Activated naive CD4-positive, alpha-beta T cell treated with anti-CD3 and anti-CD28 coated beads, Interleukin-2, amount 50 U/mL, for 24 hours (primary cell): ENCODE results near the gene MKKS.
"Not testable (repeated sequence)": the region's sequence is repeated elsewhere in the genome, so short reads cannot be mapped to it uniquely, and the experiment has no call there.

Experiments used
- H3K27ac Mint-ChIP-seq: one replicate; pipeline ENCODE4 v1.8.0; 2021; ENCODE audit warnings: mild to moderate bottlenecking, mixed read lengths
- H3K27me3 Mint-ChIP-seq: one replicate; pipeline ENCODE4 v1.8.0; 2021; ENCODE audit warnings: mixed read lengths
- H3K36me3 Mint-ChIP-seq: one replicate; pipeline ENCODE4 v1.8.0; 2021; ENCODE audit warnings: mixed read lengths
- H3K4me1 Mint-ChIP-seq: one replicate; pipeline ENCODE4 v1.8.0; 2021; ENCODE audit warnings: mixed read lengths
- H3K4me3 Mint-ChIP-seq: one replicate; pipeline ENCODE4 v1.8.0; 2021; ENCODE audit warnings: mild to moderate bottlenecking, mixed read lengths
- H3K9me3 Mint-ChIP-seq: one replicate; pipeline ENCODE4 v1.8.0; 2021; ENCODE audit warnings: mixed read lengths

MKKS gene

DNA sequence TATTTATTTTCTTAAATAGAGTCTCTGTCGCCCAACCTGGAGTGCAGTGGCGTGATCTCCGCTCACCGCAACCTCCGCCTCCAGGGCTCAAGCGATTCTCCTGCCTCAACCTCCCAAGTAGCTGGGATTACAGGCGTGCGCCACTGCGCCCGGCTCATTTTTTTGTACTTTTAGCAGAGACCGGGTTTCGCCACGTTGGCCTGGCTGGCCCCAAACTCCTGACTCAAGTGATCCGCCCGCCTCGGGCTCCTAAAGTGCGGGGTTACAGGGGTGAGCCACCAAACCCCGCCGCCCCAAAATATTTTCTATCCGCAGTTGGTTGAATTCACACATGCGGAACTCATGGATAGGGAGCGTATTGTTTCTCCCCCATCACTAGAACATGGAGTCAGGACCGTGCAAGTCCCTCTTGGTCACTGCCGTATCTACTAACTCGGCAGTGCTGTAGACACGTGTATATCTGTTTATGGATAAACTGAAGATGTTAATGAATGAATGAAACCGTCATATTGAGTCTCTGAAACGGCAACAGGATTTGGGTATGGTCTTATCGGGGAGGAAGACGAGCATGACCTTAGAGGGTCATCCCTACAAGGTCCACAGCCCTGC, 904 bp downstream of the MKKS start:
- Mint-ChIP-seq H3K27ac (peak overlapping the region; percentile 90), H3K27me3 (no peaks in the 10 kb centered on the region), H3K4me1 (peaks cover 56% of the 10 kb centered on the region), H3K4me3 (peak overlapping the region; percentile 94), H3K9me3 (no peaks in the 10 kb centered on the region), H3K36me3 (peaks cover 2% of the 10 kb centered on the region)

DNA sequence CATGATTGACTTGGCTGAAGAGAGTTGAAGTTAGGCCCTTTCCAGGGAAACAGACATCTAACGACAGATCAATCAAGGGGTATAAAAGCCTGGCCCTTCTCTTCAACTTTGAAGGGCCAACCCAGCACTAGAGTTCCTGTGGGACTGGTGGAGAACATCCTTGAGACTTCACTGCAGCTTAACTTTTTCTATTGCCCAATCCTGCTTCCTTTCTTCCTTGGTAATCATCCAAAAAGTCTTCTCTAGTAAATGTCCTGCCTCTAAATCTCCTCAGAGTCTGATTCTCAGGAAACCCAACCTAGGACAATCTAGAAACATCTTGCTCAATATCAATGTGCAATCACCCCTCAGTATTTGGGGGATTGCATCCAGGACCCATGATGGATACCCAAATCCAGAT, 1.9 kb downstream of the MKKS start:
- no peaks in the 10 kb centered on the region for H3K9me3 Mint-ChIP-seq
- no peaks in the 10 kb centered on the region for H3K27me3 Mint-ChIP-seq
- peak overlapping the region; percentile 11 for H3K4me3 Mint-ChIP-seq
- peaks cover 2% of the 10 kb centered on the region for H3K36me3 Mint-ChIP-seq
- H3K4me1 Mint-ChIP-seq: peaks cover 61% of the 10 kb centered on the region
- H3K27ac Mint-ChIP-seq: no peak overlapping the region

DNA sequence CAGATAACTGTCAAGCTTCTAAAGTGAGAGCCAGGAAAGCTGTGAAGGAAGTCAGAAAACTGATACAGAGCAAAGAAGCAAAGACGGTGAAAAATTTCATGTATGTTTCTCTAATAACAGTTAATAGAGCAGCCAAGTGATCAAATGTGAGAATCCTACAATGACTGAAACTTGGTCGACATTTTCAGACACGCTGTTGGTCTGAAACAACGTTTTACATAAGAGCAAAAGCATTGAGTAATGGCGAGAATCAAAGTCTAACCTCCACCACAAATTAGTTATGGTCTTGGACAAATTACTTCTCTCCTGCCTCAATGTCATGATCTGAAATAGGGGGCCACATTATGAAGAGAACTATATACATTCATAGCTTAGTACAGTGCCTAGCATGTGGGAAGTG, 3.3 kb downstream of the MKKS start:
- no peaks in the 10 kb centered on the region for H3K9me3 Mint-ChIP-seq

DNA sequence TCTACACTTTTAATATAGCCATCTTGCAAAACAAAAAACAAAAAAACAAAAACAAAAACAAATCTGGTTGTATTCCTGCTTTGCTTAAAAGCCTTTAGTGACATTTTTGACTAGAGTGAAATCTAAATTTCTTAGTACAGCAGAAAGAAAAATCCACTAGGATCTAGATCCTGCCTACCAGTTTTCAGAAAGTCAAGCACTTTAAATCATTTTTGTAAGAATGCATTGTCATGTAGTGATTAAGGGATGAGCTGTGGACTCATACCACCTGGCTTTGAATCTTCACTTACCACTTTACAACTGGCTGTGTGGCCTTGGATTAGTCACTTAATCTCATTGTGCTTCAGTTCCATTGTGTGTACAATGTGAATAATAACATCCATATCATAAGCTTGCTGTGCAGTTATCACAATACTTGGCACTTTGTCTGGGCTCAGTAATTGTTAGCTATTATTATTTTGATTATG, 4.0 kb downstream of the MKKS start:
- Mint-ChIP-seq H3K9me3 (no peaks in the 10 kb centered on the region), H3K27me3 (no peaks in the 10 kb centered on the region), H3K4me3 (no peak overlapping the region), H3K36me3 (peaks cover 3% of the 10 kb centered on the region), H3K4me1 (peaks cover 63% of the 10 kb centered on the region), H3K27ac (peak overlapping the region; percentile 79)

More for the DNA sequence above, 3.3 kb downstream of the MKKS start:
- Mint-ChIP-seq H3K27me3 (no peaks in the 10 kb centered on the region), H3K4me3 (no peak overlapping the region), H3K36me3 (peaks cover 3% of the 10 kb centered on the region), H3K27ac (no peak overlapping the region), H3K4me1 (peaks cover 67% of the 10 kb centered on the region)

DNA sequence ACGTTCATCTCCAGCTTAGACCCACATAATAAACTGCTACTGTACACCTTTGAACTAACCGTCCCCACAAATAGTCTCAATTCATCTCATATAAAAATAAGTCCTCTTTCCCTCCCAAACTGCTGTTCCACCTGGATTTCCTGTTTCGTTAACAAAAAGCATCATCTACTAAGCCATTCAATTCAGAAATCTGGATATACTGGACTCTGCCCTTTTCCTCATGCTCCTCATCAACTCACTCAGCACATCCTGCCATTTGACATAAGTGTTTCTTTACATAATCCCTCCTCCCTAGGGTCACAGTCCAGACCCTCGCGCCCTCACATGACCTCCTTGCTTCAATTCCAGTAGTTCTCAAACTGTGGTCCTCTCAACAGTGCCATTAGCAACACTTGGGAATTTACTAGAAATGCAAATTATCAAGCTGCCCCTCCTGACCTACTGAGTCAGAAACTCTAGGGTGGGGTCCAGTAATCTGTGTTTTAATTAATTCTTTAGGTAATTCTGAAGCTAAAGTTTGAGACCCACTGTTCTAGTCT, 4.5 kb downstream of the MKKS start:
- Mint-ChIP-seq H3K27me3 (no peaks in the 10 kb centered on the region), H3K9me3 (no peaks in the 10 kb centered on the region), H3K27ac (peak overlapping the region; percentile 41), H3K36me3 (peaks cover 3% of the 10 kb centered on the region), H3K4me1 (peaks cover 62% of the 10 kb centered on the region), H3K4me3 (no peak overlapping the region)

DNA sequence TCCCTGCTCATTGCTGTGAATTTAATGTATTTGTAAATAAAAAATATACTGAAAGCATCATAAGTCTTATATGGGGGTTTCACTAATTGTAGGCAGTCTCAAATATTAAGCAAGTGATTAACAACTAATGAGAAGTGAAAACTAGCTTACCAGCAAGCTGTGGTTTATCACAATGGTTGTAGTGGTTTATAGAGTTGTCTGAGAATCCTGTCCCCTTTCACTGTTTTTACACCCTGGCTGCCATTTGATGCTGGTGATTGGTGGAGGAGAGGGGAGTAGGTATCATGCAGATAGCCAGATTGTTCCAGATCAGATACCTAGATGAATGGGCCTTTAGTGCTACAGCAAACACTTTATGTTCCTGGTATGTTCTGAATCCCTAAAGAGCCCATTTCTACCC, 6.0 kb downstream of the MKKS start:
- Mint-ChIP-seq H3K27ac (peak overlapping the region; percentile 66), H3K4me1 (peaks cover 61% of the 10 kb centered on the region), H3K27me3 (no peaks in the 10 kb centered on the region), H3K36me3 (peaks cover 5% of the 10 kb centered on the region), H3K4me3 (no peak overlapping the region), H3K9me3 (no peaks in the 10 kb centered on the region)

DNA sequence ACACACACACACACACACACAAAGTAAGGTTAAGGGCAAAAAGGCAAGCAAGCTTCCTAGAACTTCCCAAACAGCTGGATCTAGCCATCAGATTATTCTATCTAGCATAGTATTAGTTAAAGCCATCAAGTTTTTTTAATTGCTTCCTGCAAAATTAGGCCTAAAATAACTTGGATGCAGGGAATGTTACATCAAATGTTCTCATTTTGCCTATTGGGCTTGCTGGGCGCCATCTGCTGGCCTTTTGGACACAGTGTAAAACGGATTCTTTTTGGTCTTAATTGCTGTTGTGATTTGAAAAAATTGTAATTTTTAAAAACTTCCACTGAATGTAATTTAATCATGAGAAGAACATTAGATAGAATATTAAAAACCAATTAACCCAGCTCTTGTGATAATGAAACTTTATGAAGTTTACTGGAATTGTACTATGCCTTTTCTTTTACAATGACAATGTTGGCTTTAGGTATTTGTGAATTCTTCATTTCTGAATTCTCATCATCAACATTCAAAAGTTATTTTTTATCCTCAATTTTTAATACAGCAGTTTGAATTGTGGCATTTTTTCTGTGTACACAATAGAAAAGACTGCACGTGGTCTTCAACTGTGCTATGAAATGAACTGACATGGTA, 6.8 kb downstream of the MKKS start:
- Mint-ChIP-seq H3K36me3 (peaks cover 6% of the 10 kb centered on the region), H3K27ac (no peak overlapping the region), H3K4me3 (no peak overlapping the region), H3K9me3 (no peaks in the 10 kb centered on the region), H3K27me3 (no peaks in the 10 kb centered on the region), H3K4me1 (peaks cover 61% of the 10 kb centered on the region)

DNA sequence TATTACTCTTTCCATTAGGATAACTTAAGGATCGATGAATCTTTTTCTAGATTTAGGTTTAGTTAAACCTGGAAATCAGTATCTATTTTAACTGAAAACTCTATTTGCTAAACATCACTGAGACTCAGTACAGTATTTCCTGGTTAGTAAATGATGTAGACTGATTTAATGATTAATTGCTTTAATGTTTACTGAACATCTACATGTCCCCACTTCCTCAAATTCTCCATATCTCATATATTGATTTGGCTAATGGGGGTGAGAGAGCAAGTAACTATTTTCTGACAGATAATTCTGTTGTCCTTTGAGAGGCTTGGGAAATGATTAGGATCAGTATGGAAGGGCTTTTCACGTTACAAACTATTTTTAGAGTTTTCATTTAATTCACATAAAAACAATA, 10.3 kb downstream of the MKKS start:
- no peak overlapping the region for H3K27ac Mint-ChIP-seq
- H3K4me1 Mint-ChIP-seq: peaks cover 44% of the 10 kb centered on the region
- no peak overlapping the region for H3K4me3 Mint-ChIP-seq
- H3K9me3 Mint-ChIP-seq: no peaks in the 10 kb centered on the region
- no peaks in the 10 kb centered on the region for H3K27me3 Mint-ChIP-seq
- H3K36me3 Mint-ChIP-seq: peaks cover 11% of the 10 kb centered on the region

DNA sequence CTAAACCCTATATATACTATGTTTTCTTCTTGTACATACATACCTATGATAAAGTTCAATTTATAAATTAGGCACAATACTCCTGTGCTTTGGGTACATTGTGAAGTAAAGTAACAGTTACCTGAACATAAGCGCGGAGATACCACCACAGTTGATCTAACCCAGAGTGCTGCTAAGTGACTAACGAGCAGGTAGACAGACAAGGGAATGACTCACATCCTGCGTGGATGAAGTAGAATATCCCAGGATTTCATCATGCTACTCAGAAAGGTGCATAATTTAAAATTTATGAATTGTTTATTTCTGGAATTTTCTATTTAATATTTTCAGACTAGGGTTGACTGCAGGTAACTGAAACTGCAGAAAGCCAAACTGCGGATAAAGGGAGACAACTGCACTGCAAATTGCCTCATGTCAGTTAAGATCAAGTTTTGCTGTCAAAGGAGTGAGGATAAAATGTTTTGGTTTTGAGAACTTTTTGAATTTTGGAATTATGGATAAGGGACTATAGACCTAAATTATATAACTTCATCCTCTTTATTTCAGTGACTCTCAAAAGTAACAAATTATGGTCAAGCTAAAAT, 14.4 kb downstream of the MKKS start:
- Mint-ChIP-seq H3K36me3 (peaks cover 14% of the 10 kb centered on the region), H3K27ac (no peak overlapping the region), H3K27me3 (no peaks in the 10 kb centered on the region), H3K9me3 (no peaks in the 10 kb centered on the region), H3K4me1 (peaks cover 33% of the 10 kb centered on the region), H3K4me3 (no peak overlapping the region)

DNA sequence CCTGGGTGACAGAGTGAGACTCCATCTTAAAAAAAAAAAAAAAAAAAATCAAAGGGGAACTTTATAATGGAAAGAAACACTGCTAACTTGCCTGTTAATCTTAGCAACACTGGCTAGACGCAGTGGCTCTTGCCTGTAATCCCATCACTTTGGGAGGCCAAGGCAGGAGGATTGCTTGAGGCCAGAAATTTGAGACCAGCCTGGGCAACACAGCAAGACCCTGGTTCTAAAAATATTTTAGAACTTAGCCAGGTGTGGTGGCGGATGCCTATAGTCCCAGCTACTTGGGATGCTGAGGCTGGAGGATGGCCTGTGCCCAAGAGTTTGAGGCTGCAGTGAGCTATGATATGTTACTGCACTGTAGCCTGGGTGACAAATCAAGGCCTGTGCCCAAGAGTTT, 16.8 kb downstream of the MKKS start:
- H3K4me1 Mint-ChIP-seq: peaks cover 27% of the 10 kb centered on the region

DNA sequence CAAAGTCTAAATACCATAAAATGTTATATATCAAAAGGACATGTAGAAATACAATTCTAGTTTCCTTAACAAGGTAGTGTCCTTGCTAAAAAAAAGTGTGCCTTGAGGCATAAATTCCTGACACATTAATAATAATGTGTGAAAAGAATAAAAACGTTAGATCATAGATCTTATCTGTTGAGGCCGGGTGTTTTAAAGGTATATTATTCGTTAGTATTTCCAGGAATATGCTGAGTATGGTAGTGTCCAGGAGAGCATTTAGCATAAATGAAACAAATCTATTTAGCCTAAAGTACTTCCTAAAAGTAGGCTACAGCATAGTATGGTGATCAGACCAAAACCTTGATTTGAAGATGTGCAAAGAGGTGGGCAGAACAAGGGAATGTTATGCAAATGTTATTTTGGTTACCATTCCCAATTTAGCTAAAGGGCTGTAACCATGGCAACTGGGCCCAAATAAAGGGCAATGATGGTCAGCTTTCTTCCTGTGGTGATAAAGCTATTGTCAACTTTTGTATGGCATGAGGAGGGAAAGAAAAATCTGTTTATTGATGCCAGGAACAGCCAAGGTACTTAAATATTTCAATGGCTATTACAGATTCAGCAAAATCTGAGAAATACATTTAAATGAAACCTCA, 18.9 kb downstream of the MKKS start:
- H3K9me3 Mint-ChIP-seq: no peaks in the 10 kb centered on the region
- H3K27me3 Mint-ChIP-seq: no peaks in the 10 kb centered on the region
- H3K4me3 Mint-ChIP-seq: no peak overlapping the region
- peak overlapping the region; percentile 1 for H3K27ac Mint-ChIP-seq
- peaks cover 17% of the 10 kb centered on the region for H3K4me1 Mint-ChIP-seq
- H3K36me3 Mint-ChIP-seq: peaks cover 9% of the 10 kb centered on the region

More for the DNA sequence above, 16.8 kb downstream of the MKKS start:
- not testable (repeated sequence) for H3K4me3 Mint-ChIP-seq, H3K27ac Mint-ChIP-seq, H3K9me3 Mint-ChIP-seq, H3K27me3 Mint-ChIP-seq
- peaks cover 11% of the 10 kb centered on the region for H3K36me3 Mint-ChIP-seq

DNA sequence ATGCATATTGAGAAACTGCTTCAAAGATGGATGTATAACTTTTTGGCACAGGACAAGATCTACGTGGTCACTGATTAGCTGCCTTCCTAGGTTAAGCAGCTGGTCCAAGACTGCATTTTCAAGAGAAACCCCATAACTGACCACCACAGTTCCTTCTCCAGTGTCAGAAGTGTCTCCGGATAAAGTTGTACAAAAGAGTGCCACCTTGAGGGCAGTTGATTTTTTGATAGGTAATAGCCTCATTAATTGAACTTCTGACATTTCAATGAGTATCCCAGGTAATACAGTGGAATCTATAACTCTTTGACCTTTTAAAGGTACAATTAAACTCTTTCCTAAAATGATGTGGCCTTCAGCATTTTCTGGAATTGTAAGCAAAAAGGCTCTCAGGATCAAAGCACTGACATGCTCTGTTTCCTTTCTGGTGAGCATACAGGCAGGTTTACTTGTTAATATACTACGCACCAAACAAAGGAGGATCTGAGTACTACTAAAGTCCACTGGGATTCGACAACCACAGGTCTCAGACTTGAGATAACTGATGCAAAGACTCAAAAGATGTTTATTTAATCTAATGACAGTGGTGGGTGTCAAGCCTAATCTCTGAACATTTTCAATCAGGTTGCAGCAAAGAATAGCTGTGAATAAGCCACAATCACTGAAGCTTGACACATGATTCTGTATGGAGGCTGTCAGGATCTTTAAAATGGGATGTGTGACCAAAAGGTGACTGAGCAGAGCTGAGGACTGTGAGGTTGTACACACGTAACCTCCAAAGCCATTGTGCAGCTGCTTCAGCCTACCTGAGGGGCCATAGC, 21.2 kb downstream of the MKKS start:
- peaks cover 7% of the 10 kb centered on the region for H3K36me3 Mint-ChIP-seq
- H3K9me3 Mint-ChIP-seq: no peaks in the 10 kb centered on the region
- H3K27me3 Mint-ChIP-seq: no peaks in the 10 kb centered on the region
- H3K27ac Mint-ChIP-seq: no peak overlapping the region
- H3K4me3 Mint-ChIP-seq: no peak overlapping the region
- peaks cover 4% of the 10 kb centered on the region for H3K4me1 Mint-ChIP-seq

DNA sequence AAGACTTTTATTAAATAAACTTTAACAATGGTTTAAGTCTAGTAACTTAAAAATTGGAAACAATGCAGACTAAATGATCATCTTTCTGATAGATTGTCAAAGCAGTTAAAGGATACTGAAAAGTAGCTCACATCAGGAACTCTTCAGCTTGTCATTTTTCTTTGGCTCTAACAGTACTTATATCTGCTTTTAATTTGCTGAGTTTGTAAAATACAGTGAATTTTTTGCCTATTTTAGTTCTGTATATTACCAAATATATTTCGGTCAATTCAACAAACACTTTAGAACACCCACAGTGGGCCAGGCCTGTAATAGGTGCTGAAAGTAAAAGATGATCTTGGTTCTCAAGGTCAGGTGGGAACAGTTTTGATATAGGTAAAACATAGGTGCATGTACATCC, 22.3 kb downstream of the MKKS start:
- Mint-ChIP-seq H3K4me1 (no peaks in the 10 kb centered on the region), H3K27me3 (no peaks in the 10 kb centered on the region), H3K9me3 (no peaks in the 10 kb centered on the region), H3K36me3 (peaks cover 5% of the 10 kb centered on the region), H3K27ac (no peak overlapping the region), H3K4me3 (no peak overlapping the region)

DNA sequence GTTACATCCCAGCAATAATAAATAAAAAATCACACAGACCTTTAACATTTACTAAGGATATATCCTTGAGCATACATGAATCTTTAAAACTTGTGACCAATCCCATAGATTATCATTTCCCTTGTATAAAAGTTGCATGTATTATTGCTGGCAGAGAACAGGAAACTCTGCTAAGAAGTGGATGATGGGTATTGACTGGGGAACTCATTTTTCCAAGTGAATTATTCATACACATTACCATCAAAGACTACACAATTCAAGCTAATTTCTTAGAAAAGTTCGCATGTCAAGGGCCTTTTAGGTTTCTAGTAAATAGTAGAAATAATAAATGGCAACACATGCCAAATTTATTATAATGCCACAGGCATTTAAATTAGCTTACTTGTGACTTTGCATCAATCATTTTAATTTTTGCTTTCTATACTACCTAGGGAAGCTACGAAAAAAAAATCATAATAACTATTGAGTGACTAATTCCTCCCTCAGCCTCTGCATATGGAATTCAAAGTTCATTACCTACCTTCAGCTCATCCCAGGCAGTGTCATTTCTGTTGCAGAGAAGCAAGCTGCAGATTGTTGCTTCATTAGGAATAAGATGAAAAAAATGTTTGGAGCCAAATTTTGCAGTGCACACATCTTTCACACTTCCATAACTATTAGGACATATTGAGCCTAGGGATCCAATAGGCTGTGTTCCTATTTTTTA, 25.8 kb downstream of the MKKS start:
- Mint-ChIP-seq H3K9me3 (no peaks in the 10 kb centered on the region), H3K27me3 (no peaks in the 10 kb centered on the region), H3K36me3 (peaks cover 7% of the 10 kb centered on the region), H3K4me3 (no peak overlapping the region), H3K27ac (no peak overlapping the region), H3K4me1 (no peaks in the 10 kb centered on the region)
